HG03354 (cell line): Measurements from ENCODE around the gene NSUN4.
"Not testable (repeated sequence)": the region's sequence is repeated elsewhere in the genome, so short reads cannot be mapped to it uniquely, and the experiment has no call there.

Experiments used
- ATAC-seq: cut with Tn5 transposase; IDR thresholded peaks from one replicate; pipeline ENCODE4 v1.9.1; 2021; ENCODE audit warnings: mild to moderate bottlenecking; ENCODE audit not compliant: unreplicated experiment, poor library complexity, severe bottlenecking

NSUN4 gene

GRCh38 chr1:46340404-46341221 is at the start of gene NSUN4:
NSUN4 (plus strand) TSS chr1:46340807; CDS start chr1:46340827, 20 bp downstream.
- ATAC-seq = peak; percentile 80

DNA sequence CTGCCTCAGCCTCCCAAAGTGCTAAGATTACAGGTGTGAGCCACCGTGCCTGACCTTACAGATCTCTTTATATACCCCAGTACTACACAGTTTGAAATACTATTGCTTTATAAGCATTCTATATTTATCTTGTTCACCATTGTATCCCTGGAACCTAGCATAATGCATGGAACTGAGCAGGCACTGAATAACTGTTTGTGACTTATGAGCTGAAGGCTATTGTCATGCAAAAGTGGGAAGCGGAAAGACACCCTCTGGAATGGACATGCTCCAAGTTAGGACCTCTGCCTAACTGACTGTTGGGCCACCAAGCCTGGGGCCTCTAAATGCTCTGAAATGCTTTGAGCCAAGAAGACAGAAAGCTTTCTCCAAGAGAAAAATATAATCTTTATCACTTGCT is 45.3 kb upstream of the NSUN4 start:
- no peak for ATAC-seq

DNA sequence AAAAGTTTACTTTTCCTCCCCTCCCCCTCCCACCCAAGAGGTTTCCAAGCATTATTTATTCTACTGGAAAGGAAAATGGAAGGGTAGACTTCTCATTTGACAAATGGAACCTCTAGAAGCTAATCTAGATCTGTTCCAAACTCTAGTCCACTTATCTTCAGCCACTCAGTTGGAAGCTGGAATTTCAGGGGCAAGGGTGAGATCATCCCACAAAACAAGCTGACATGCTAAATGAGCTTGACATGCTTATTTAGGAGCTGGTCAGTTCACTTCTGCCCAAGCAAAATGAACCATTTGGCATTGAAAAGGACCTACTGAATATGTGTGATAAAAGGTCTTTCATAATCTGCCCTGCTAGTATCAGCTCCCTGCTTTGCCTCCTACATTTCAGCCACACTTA is 42.2 kb upstream of the NSUN4 start:
- no peak for ATAC-seq

GRCh38 chr1:46300673-46301405 is 39.8 kb upstream of the NSUN4 start:
- no peak for ATAC-seq

DNA sequence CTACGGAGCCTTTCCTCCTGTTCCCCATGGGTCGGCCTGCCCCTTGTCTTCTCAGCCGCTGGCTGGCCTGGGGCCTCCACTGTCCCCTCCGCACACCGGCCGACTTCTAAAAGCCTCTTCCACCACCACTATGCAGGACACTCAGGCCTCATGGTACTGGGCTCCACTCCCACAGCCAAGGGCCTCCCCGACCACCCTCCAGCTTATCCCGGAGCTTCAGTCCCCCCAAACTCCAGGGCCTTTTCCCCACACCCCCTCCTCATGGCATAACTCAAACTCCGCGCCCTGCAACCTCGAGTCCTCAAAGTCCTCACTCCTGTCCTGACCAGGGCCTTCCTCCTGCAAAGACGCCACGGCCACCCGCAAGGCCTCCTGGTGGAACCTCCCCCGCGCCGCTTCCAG is 39.2 kb upstream of the NSUN4 start:
- ATAC-seq = no peak

DNA sequence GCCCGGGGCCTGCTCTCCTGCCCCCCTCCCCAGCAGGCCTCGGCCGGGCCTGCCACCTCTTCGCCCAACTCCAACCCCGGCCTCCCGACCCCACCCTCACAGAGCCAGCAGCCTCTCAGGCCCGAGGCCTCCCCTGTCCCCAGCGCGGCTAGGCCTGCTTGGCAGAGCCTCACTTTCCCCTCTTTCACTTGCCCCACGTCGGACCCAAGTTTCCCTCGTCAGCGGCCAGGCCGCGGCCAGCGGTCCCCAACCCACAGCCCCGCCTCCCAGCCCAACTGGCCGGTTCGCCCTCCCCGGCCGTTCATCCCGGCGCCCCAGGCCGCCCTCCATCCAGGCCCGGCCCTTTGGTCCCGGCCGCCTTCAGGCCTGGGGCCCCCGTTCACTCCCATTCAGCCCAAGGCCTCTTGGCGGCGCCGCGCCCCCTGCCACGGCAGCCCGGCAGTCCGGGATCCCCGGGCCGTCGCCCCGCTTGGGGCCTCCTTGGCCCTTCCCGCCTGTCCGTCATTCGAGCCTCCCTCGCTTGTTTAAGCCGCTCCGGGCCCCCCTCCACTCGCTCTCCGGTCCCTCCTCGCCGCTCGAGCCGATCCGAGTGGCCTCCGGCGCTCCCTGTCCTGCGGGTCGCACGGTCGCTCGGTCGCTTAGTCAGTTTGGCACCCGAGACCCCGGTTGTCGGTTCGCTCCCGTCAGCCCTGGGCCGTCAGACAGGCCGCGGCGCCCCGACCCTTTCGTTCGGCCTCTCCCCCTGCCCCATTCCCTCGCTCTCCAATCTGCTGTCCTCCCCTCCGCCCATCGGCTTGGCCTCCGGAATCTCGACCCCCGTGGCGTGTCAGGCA is 38.6 kb upstream of the NSUN4 start:
- ATAC-seq = peak; percentile 35

DNA sequence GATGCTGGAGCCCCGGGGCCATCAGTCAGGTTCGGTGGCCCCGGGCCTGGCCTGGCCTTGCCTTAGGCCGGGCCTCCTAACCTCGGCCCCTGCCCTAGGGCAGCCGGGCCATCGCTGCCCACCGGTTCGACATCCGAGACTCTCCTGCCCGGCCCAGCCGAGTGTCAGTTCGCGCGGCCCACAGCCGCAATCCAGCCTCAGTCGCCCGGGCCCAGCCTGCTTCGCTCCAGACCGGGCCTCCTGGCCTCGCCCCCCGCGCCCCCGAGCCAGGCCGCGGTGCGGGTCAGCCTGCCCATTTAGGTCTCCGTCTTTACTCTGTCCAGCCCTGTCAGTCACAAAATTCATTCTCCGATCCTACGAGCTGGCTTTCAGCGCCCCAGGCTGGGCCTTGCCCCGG is 38.0 kb upstream of the NSUN4 start:
- ATAC-seq = peak; percentile 16

DNA sequence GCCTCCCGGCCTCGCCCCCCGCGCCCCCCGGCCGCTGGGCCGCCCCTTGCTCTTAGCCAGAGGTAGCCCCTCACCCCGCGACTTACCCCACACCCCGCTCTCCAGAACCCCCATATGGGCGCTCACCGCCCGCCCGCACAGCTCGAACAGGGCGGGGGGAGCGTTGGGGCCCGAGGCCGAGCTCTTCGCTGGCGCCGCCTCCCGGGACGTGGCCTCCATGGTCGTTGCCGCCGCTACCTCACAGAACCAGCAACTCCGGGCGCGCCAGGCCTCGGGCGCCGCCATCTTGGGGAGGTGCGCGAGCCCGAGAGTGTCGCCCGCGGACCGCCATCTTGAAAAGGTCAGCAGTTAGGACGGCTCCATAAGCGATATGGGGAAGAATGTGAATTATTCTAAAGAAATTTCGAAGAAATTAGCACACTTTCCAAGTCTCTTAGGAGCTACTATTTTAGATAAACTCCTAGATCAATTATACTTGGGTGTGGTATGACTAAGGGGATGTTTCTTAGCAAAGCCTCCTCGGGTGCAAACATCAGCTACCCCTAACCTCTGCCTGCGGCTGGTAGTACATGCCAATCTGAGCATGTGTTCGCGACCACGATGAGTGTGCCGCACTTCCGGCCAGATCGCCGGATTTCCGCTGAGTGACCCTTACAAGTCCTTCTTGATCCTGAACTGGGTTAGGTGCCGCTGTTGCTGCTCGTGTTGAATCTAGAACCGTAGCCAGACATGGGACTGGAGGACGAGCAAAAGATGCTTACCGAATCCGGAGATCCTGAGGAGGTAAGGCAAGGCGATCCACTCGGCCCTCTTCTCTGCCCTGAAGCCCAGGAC is 37.4 kb upstream of the NSUN4 start, which contains the start of the genes LRRC41 and UQCRH:
Gene LRRC41 (minus strand): TSS at position 579 of the 834 bp plus-strand sequence. CDS start 294 bp downstream, at position 285.
Gene UQCRH (plus strand): TSS at position 661 of the 834 bp plus-strand sequence. CDS start 69 bp downstream, at position 730.
- peak; percentile 85 for ATAC-seq

- no peak for ATAC-seq
Observed at GRCh38 chr1:46303872-46304326, 36.7 kb upstream of the NSUN4 start.

DNA sequence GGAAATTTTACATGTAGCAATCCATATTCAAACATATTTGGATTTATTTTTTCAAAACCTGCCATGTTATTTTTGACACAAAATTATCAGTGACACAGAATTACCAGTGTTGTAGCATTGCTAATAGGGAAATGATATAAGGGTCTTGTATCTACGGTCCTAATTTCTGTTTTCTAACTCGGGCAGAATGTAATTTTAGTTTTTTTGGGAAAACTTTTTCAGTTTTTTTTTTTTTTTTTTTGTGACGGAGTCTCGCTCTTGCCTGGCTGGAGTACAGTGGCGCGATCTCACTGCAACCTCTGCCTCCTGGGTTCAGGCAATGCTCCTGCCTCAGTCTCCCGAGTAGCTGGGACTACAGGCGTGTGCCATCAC is 34.5 kb upstream of the NSUN4 start:
- no peak for ATAC-seq

DNA sequence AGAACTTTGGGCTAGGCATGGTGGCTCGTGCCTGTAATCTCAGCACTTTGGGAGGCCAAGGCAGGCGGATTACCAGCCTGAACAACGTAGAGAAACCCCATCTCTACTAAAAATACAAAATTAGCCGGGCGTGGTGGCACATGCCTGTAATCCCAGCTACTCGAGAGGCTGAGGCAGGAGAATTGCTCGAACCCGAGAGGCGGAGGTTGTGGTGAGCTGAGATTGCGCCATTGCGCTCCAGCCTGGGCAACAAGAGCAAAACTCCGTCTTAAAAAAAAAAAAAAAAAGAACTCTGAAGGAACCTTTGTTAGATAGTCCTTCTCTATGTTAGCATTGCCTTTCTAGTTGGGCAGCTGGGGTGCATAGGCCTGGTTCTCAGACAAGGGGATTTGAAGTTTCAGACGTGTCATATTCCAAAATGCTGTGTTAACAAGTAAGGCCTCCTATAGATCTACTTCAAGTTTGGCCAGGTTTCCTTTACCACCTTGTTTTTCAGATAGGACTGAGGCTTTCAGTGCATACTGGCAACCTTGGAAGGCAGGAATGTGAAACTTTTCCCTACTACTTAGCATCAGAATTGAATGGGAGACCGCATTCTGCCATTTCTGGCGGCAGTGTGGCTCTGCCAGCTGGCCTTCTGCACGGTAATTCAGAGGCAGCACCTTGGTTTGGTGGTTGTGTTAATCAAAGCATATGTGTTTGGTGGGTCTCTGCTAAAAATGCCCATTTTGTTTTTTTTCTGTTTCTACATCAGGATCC is 31.0 kb upstream of the NSUN4 start:
- no peak for ATAC-seq

DNA sequence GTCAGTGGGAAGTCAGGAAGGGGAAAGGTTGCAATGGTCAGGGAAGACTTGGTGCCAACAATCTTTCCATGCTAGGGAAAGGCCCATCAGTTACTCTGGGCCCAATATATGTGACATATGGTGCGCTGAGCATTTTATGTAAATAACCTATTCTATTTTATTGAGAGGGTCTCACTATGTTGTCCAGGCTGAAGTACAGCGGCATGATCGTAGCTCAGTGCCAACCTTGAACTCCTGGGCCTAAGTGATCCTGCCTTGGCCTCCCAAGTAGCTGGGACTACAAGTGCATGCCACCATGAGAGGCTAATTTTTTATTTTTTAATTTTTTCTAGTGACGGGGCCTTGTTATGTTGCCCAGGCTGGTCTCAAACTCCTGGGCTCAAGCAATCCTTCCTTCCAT is 30.3 kb upstream of the NSUN4 start:
- no peak for ATAC-seq

DNA sequence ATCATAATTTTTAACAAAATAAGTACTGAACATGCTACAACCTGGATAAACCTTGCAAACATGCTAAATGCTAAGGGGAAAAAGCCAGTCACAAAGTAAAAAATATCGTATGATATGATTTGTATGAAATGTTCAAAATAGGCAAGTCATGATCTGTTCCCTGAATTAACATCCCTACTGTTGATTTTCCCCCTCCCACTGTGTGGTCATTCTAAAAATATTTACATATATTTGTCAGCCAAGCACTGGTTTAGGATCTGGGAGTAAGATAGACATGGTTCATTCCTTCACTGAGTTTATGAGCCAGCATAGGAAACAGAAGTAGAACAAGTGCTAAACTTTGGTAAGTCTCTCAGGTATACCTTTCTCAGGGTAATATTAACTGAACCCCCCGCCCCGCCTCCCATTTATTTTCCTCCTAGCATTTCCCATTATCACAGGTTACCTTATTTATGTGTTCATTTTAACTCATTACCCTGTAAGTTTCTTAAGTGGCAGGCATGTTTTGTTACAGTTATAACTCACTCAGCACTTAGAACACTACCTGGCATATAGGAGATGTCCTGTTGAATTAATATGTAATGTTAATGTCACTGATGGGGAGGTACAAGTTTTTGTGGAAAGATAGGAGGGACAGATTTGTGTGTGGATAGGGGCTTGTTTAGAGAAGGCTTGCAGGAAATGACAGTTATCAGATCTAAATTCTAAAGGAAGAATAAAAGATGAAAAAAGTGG is 24.8 kb upstream of the NSUN4 start:
- no peak for ATAC-seq

DNA sequence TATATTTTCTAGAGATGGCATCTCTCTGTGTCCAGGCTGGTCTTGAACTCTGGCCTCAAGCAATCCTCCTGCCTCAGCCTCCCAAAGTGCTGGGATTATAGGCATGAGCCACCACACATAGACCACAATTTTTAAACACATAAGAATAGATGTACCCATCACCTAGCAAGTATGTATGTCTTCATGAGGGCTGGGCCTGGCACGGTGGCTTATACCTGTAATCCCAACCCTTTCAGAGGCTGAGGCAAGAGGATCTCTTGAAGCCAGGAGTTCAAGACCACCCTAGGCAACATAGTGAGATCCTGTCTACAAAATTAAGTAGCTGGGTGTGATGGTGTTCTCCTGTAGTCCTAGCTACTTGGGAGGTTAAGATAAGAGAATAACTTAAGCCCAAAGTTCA is 23.3 kb upstream of the NSUN4 start:
- no peak for ATAC-seq

GRCh38 chr1:46319301-46319700 is 21.3 kb upstream of the NSUN4 start:
- ATAC-seq = not testable (repeated sequence)

- not testable (repeated sequence) for ATAC-seq
Observed at GRCh38 chr1:46319960-46320914, 20.4 kb upstream of the NSUN4 start.

GRCh38 chr1:46322191-46322590 is 18.4 kb upstream of the NSUN4 start:
- ATAC-seq = not testable (repeated sequence)
